Endometrium (tissue), 2 donors: ENCODE measurements around the gene ITIH5.
A peak's percentile ranks its signal among the peaks of the same experiment; 100 is the strongest.

ENCODE experiments used
- FAIRE-seq: peaks from 2 replicates; lab custom pipeline; 2012; peaks lifted over from hg19 to GRCh38; lab: Jason Lieb, UNC
- donor health status: control.
- donor health status: control.

ITIH5 gene

GRCh38 chr10:7547206-7547605, 119.6 kb downstream of the ITIH5 start:
- FAIRE-seq: no peak

GRCh38 chr10:7546385-7546967, 120.3 kb downstream of the ITIH5 start:
- FAIRE-seq: no peak

DNA sequence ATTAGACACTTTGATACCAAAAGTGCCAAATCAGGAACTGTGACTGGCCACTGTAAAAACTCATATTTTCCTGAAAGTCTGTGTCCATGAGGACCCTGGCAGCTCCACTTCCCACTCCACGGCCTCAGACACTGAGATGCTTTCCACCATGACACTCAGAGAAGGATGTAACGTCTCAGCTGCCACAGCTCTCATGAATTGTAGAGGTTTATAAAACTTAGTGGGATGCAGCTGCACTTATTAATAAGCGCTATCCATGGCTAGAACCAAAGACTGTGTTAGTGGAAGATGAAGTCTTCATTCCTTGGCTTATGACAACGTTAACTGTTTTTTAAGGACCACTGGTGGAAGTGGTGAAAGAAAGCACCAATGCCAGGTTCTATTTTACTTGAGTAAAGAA, 121.0 kb downstream of the ITIH5 start:
- FAIRE-seq: no peak

DNA sequence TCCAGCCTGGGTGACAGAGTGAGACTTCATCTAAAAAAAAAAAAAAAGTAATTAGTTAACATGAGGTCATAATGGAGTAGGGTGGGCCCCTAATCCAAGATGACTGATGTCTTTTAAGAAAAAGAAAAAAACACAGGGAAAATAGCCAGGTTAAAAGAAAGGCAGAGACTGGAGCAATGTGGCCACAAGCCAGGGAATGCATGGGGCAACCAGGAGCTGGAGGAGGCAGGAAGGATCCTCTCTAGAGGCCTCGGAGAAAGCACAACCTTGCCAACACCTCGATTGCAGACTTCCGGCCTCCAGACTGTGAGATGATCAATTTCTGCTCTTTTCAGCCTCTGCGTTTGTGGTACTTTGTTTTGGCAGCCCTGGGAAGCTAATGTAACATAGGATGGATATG, 121.5 kb downstream of the ITIH5 start:
- no peak for FAIRE-seq

GRCh38 chr10:7544203-7544602, 122.6 kb downstream of the ITIH5 start:
- FAIRE-seq: no peak

DNA sequence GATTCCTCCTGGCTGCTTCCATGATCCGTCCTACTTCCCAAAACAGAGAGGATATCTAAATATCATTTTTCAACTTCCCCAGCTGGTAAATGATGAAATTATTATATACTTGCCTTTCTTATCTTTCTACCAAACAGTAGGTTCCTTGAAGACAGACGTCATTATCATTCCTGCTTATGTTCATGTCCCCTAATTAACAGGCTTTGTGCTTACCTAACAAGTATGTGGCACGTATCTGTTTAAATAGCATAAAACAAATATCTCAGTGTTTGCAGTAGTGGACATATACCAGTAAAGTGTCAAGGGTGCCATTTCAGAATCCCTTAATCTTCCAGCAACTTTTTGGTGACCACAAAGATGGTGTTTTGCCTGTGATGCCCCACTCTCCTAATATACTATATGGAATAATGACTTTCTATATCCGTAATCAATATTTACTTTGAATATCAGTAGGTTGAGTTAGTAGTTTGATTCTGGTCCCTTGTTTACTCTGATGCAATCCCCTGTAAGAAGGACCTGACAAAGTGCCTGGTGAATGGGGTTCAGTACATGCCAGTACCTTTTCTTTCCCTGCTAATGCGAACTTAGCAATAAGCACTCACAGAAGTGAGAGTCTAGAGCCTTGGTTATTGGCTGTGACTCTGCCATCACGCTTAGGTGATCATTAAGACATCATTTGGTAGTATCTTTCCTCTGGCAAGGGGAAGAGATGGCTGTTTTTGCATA, 124.4 kb downstream of the ITIH5 start:
- no peak for FAIRE-seq

DNA sequence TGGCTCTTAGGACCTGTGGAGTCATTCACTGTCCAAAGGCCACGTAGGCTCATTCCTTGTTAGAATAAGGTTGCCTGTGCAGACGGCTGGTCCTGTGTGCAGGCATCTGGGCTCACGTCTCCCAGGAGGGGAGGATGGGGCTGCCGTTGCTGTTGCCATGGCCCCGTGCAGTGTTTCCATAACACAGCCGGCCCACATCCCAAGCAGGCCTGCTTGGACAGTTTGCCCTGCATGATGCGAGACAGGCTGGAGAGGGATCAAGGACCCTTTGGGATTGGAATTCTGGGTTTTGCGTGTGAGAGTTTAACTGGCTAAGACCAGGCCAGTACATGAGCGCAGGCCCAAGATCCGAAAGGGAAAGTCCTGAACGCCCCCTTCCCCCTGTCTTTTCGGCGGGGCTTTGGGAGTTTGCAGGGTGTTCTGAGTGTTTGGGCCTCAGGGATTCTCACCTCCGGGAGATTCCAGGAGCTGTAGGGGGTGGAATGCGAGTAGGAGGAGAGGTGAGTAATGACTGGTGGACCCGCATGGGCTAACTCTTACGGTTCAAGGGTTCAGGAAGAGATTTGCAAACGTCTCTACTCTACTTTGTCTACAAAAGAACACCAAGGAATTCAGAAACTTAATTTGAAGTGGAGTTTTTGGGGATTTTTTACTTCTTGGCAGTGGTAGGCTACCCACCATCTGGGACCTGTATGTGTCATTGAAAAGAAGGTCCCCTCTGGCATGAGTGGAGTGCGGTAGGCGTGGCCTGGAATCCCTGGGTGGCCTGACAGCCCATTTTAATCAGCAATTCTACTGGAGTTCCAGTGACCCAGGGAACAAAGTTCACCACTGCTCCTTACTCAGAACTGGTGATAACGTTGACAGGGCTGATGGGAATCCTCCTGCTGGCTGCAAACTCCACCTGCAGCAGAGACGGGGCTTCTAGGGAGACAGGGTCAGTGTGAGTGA, 125.4 kb downstream of the ITIH5 start:
- no peak for FAIRE-seq

DNA sequence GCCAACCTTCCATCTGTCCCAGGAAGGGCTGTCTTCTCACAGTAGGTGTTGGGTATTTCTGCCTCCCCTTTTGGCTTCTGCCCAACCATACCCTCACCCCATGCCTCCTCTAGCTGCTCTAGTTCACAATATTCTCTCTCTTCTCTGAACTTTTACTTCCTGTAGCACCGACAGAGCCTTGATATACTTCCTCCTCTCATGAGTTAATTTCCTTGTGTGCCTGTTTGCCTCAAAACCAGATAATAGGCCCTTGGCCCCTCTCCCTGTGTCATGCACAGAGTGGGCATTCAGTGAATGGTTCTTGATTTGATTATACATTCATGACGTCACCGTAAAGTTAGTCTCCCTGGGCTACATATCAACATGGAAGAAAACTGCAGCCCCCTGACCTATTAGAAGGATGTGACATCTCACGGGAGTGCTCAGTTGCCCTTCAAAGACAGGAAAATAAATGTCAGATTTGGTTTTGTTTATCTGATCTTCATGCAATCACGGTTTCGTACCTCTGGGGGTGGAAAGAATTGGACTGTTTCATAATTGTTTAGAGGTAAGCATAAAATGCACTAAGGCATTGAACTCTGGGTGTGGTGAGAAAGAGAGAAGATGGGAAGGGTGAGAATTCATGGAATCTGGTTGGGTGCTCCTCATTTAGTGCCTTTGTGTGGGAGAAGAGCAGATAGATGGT, 127.7 kb downstream of the ITIH5 start:
- no peak for FAIRE-seq

- FAIRE-seq: no peak
These were observed 129.6 kb downstream of the ITIH5 start for GRCh38 chr10:7537126-7537525.

DNA sequence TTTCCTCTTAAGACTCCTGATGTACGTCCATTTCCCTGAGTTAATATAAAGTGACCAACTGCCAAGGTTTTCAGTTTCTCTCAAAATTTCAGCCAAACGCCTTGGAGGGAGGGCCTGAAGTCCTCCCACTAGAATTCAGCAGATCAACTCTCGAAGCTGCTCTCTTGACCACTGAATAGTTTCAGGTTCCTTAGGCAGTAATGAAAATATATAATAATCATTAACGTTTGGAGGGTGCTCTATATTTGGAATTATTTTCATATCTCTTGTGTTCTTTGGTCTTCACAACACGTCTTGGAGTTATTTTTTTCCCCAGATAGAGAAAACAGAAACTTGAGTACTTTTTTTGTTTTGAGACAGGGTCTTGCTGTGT, 132.3 kb downstream of the ITIH5 start:
- FAIRE-seq: no peak

GRCh38 chr10:7533657-7534479, 132.9 kb downstream of the ITIH5 start:
- no peak for FAIRE-seq

- FAIRE-seq: no peak
These were observed 133.9 kb downstream of the ITIH5 start for GRCh38 chr10:7532723-7533498.

DNA sequence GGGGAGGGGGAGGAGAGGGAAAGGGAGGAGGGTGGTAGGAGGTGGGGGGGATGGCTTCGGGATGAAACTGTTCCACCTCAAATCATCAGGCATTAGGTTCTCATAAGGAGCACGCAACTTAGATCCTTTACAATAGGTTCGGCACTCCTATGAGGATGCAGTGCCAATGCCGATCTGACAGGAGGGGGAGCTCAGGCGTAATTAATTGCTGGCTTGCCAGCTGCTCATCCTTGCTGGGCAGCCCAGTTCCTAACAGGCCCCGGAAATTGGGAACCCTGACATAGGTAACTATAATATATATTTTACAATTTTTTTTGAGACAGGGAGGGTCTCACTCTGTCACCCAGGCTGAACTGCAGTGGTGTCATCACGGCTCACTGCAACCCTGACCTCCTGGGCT, 137.1 kb downstream of the ITIH5 start:
- no peak for FAIRE-seq

DNA sequence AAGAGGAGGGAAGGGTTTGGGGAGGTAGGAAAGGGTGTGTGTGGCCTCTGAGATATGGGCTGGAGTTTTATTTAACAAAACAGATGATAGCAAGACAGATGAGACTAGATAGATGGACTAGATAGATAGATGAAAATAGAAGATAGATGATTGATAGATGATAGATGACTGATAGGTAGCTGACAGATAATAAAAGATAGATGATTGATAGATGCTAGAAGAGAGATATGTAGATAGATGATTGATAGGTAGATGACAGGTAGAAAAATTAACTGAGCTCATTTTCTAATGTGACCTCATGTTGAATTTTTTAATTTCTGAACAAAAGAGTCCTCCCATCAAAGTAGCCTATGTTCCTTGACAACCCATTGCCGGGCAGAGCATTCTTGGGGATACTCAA, 139.3 kb downstream of the ITIH5 start:
- no peak for FAIRE-seq

GRCh38 chr10:7526017-7526400, 140.8 kb downstream of the ITIH5 start:
- no peak for FAIRE-seq

DNA sequence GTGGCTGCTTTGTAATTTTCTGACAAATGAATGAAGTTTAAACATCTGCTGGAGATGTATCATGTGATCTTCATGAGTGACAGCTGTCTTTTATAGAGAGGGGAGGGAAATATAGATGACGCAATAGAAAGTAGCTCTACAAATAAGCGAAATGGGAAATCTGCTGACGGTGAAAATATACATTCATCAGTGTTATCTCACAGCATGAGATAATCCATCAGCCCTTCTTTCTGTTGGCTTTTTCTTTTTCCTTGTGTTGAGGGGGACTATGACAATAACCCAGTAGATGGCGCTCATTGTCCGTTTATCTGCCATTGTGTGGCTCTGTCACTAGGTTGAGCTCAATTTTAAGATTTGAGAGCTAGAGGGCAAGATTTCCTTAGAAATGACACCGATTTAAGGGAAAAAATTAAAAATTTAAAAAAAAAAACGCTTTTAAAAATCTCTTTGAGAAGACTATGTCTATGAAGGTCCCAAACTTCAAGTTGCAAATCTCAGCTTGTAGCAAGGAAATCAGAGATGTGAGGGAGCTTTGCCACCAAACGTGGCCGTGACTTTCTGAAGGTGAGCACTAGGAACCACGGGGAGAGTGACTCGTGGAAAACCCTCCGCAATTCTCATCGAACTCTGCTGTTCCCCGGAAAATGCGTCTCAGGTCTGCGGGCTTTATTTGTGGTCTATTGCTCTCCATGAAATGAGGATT, 141.3 kb downstream of the ITIH5 start:
- FAIRE-seq: peak; percentile 95

- FAIRE-seq: no peak
These were observed 143.1 kb downstream of the ITIH5 start for GRCh38 chr10:7523656-7524055.

GRCh38 chr10:7520507-7521485, 146.0 kb downstream of the ITIH5 start:
- FAIRE-seq: no peak

DNA sequence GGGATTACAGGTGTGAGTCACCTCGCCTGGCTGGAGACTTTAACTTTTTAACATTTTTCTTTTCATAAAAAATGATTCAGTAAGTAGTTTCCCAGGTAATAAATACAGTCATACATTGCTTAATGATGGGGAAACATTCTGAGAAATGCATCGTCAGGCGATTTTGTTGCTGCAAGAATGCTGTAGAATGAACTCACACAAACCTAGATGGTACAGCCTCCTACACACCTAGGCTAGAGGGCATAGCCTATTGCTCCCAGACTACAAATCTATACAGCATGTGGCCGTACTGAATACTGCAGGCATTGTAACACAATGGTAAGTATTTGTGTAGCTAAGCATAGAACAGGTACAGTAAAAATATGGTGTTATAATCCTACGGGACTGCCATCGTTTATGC, 147.4 kb downstream of the ITIH5 start:
- no peak for FAIRE-seq
